Measurements from ENCODE around the gene MAGI2.

DNA sequence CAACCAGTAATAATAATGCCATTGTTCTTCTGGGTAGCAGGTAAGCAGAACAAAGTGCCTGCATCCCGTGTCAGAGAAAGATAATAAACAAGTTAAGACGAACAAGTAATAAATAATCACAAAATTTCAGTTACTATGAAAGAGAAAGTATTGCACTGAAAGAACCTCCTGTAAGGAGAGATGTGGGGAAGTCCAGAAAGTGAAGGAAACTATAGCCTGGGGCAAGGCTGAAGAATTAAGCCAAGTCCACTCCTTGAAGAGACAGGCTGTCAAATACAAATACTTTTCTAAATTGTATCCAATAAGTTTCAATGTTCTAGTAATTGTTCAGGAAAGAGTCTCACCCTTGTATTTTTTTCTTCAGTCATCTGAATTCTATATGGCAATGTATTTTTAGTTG, 611.4 kb downstream of the MAGI2 start:
- TF ChIP-seq, protein P1, sequence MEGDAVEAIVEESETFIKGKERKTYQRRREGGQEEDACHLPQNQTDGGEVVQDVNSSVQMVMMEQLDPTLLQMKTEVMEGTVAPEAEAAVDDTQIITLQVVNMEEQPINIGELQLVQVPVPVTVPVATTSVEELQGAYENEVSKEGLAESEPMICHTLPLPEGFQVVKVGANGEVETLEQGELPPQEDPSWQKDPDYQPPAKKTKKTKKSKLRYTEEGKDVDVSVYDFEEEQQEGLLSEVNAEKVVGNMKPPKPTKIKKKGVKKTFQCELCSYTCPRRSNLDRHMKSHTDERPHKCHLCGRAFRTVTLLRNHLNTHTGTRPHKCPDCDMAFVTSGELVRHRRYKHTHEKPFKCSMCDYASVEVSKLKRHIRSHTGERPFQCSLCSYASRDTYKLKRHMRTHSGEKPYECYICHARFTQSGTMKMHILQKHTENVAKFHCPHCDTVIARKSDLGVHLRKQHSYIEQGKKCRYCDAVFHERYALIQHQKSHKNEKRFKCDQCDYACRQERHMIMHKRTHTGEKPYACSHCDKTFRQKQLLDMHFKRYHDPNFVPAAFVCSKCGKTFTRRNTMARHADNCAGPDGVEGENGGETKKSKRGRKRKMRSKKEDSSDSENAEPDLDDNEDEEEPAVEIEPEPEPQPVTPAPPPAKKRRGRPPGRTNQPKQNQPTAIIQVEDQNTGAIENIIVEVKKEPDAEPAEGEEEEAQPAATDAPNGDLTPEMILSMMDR (conservative IDR thresholded peaks at IDR 0.05; ENCODE audit: low read length), result no peak
- no peak for TF ChIP-seq EZH2phosphoT487 (IDR thresholded peaks at IDR 0.05; ENCODE audit: borderline replicate concordance)

Data from Loucy (cell line).